HG03139 (cell line): ENCODE measurements around the gene EXOC6B.

Source experiments
- ATAC-seq: cut with Tn5 transposase; IDR thresholded peaks from one replicate; pipeline ENCODE4 v1.9.1; 2021; ENCODE audit not compliant: unreplicated experiment

Gene EXOC6B

GRCh38 chr2:72744049-72744448, 81.8 kb downstream of the EXOC6B start:
- no peak for ATAC-seq

- ATAC-seq, result no peak
These were observed 82.4 kb downstream of the EXOC6B start for GRCh38 chr2:72743481-72743880.

GRCh38 chr2:72738096-72738495, 87.7 kb downstream of the EXOC6B start:
- ATAC-seq, result no peak

GRCh38 chr2:72734432-72734831, 91.4 kb downstream of the EXOC6B start:
- no peak for ATAC-seq

- ATAC-seq, result no peak
These were observed 94.7 kb downstream of the EXOC6B start for GRCh38 chr2:72731116-72731515.

GRCh38 chr2:72727356-72727755, 98.5 kb downstream of the EXOC6B start:
- ATAC-seq, result no peak

GRCh38 chr2:72723769-72724370, 102.0 kb downstream of the EXOC6B start:
- ATAC-seq, result no peak

GRCh38 chr2:72722492-72723070, 103.3 kb downstream of the EXOC6B start:
- ATAC-seq, result no peak

GRCh38 chr2:72719416-72719815, 106.4 kb downstream of the EXOC6B start:
- ATAC-seq, result no peak

GRCh38 chr2:72718876-72719275, 107.0 kb downstream of the EXOC6B start:
- ATAC-seq, result no peak

GRCh38 chr2:72716601-72717000, 109.2 kb downstream of the EXOC6B start:
- no peak for ATAC-seq

- no peak for ATAC-seq
These were observed 112.0 kb downstream of the EXOC6B start for GRCh38 chr2:72713857-72714256.

GRCh38 chr2:72712977-72713376, 112.9 kb downstream of the EXOC6B start:
- ATAC-seq, result no peak

GRCh38 chr2:72712304-72712703, 113.5 kb downstream of the EXOC6B start:
- ATAC-seq, result no peak

- no peak for ATAC-seq
These were observed 115.2 kb downstream of the EXOC6B start for GRCh38 chr2:72710418-72711152.

- no peak for ATAC-seq
These were observed 117.6 kb downstream of the EXOC6B start for GRCh38 chr2:72708236-72708635.

- no peak for ATAC-seq
These were observed 127.5 kb downstream of the EXOC6B start for GRCh38 chr2:72698300-72698699.

GRCh38 chr2:72696559-72696958, 129.3 kb downstream of the EXOC6B start:
- ATAC-seq, result no peak

- ATAC-seq, result no peak
These were observed 130.2 kb downstream of the EXOC6B start for GRCh38 chr2:72695676-72696075.

- ATAC-seq, result no peak
These were observed 130.9 kb downstream of the EXOC6B start for GRCh38 chr2:72694715-72695496.

GRCh38 chr2:72689579-72690195, 136.1 kb downstream of the EXOC6B start:
- no peak for ATAC-seq
